NCI-H526 (cell line): ENCODE data around the gene EVI2B.
"Not testable (repeated sequence)": the region's sequence is repeated elsewhere in the genome, so short reads cannot be mapped to it uniquely, and the experiment has no call there.

ENCODE experiments used
- DNase-seq, 2 experiments: peaks; one replicate each; lab custom pipeline; 2025; lab: John Stamatoyannopoulos, UW

EVI2B gene

GRCh38 chr17:31272236-31272635 lies 41.6 kb downstream of the EVI2B start:
- DNase-seq, result no peak

GRCh38 chr17:31269578-31269983 lies 44.3 kb downstream of the EVI2B start:
- no peak for DNase-seq

- DNase-seq, result no peak
Observed at GRCh38 chr17:31269036-31269577, 44.7 kb downstream of the EVI2B start.

GRCh38 chr17:31266042-31266441 lies 47.8 kb downstream of the EVI2B start:
- DNase-seq, result no peak

- not testable (repeated sequence) for DNase-seq
Observed at GRCh38 chr17:31262923-31263322, 50.9 kb downstream of the EVI2B start.

GRCh38 chr17:31261601-31262000 lies 52.3 kb downstream of the EVI2B start:
- DNase-seq, result no peak

- DNase-seq, result no peak
Observed at GRCh38 chr17:31260151-31260550, 53.7 kb downstream of the EVI2B start.

GRCh38 chr17:31256936-31257335 lies 56.9 kb downstream of the EVI2B start:
- no peak for DNase-seq

- DNase-seq, result no peak
Observed at GRCh38 chr17:31254654-31255053, 59.2 kb downstream of the EVI2B start.
